SK-N-SH (cell line): ENCODE results near the gene RGS7.

Experiments used
- CTCF ChIP-seq: fragments of 200-600 bp; sonication (generic); IDR thresholded peaks from 2 replicates; pipeline ENCODE4 v1.6.1; 2017; ENCODE audit warnings: antibody characterized with exemption, mild to moderate bottlenecking, moderate library complexity
- NFIC ChIP-seq: IDR thresholded peaks from 2 replicates; pipeline ENCODE4 v1.4.0; 2012; ENCODE audit warnings: borderline replicate concordance
- POLR2AphosphoS5 ChIP-seq: IDR thresholded peaks from 2 replicates; pipeline ENCODE4 v1.6.1; 2012; ENCODE audit warnings: low read depth, low read length
- SIN3A ChIP-seq: IDR thresholded peaks from 2 replicates; pipeline ENCODE4 v1.6.1; 2012; ENCODE audit warnings: low read depth, mild to moderate bottlenecking, low read length, moderate library complexity, borderline replicate concordance
- TAF1 ChIP-seq: IDR thresholded peaks from 2 replicates; pipeline ENCODE4 v1.6.1; 2012; ENCODE audit warnings: low read depth, mild to moderate bottlenecking, low read length, moderate library complexity, borderline replicate concordance
- TCF12 ChIP-seq: IDR thresholded peaks from 2 replicates; pipeline ENCODE4 v1.4.0; 2012
- YY1 ChIP-seq: IDR thresholded peaks from 2 replicates; pipeline ENCODE4 v1.4.0; 2012; ENCODE audit warnings: low read depth, mild to moderate bottlenecking

DNA sequence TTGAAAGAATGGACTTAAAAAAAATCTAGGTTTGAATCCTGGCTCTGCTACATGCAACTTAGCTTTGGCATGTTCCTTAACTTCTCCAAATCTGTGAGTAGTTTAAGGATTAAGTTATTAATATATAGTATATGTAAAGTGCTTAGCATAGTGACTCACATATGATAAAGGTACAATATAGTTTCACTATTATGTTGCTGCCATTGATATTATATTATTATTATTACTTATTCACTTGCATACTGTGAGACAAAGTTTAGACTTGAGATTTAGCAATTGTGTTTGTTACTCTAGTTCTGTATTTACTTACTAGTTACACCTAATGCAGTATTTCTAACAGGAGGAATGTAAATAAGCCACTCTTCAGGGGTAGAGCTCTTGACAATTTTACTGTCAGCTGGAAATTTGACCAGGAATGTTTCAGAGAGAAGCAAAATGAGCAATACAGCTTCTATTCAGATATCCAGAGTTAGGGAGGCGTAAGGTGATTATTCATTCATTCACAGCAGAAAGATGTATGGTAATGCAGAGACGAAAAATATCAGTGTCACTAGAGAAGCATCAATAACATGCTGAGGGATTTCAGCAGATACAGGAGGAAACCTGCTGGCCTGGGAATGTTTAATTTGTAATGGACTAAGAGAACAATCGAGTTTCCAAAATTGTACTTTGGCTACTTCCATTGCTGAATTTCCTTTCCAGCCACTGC lies 25.5 kb downstream of the RGS7 start:
- TF ChIP-seq CTCF (no peak), NFIC (no peak), YY1 (no peak), SIN3A (no peak), TAF1 (no peak), TCF12 (no peak), POLR2AphosphoS5 (no peak)
